NB4 (cell line): Measurements from ENCODE around the gene SLC23A1.
A peak's percentile ranks its signal among the peaks of the same experiment; 100 is the strongest.
"Not testable (repeated sequence)": the region's sequence is repeated elsewhere in the genome, so short reads cannot be mapped to it uniquely, and the experiment has no call there.

ENCODE experiments used
- DNase-seq: peaks from one replicate; pipeline ENCODE4 v3.0.0; 2010; ENCODE audit warnings: low read depth
- H3K4me3 ChIP-seq: one replicate; pipeline ENCODE4 v1.5.1; 2011; ENCODE audit warnings: mild to moderate bottlenecking, low read depth, low read length, moderate library complexity
- CTCF ChIP-seq: IDR thresholded peaks from one replicate; pipeline ENCODE4 v1.5.1; 2012; ENCODE audit warnings: low read depth, low read length
- MYC ChIP-seq: IDR thresholded peaks from 2 replicates; pipeline ENCODE4 v1.6.1; 2011; ENCODE audit warnings: low read depth, low read length
- POLR2A ChIP-seq: IDR thresholded peaks from 2 replicates; pipeline ENCODE4 v1.6.1; 2011; ENCODE audit warnings: mild to moderate bottlenecking; ENCODE audit not compliant: insufficient read length; ENCODE audit errors: extremely low read depth
- TF ChIP-seq, protein P1 (sequence below): IDR thresholded peaks from 2 replicates; pipeline ENCODE4 v1.6.1; 2011; ENCODE audit warnings: low read depth, low read length

Gene SLC23A1

DNA sequence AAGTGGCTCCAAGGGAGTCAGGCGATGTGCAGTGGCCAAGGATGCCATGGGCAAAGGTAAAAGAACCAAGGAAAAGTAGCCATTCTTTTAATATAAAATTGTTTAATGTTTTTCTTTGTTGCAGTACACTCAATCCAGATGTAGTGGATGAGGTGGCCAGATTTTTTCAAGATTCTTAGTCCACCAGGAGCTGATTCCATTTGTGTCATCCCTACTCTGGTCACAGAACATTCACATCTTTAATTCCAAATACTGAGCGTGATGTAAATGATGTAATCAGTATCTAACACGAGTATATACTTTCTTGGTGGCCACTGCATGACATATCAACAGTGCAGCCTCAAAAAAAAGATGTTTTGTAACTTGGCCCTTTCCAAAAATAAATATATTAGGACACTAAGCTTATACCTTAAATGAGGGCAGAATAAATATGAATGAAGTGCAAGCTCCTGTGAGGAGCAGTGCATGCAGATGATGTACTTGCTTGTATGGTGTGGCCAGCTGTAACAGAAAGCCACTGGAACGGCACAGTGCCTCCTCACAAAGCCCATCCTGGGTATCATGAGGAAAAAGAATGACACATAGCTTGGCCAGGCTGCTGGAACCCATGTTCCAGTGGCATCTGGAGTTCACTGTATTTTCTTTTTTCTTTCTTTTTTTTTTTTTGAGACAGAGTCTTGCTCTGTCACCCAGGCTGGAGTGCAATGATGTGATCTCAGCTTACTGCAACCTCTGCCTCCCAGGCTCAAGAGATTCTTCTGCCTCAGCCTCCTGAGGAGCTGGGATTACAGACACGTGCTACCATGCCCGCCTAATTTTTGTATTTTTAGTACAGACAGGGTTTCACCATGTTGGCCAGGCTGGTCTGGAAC is 27.3 kb upstream of the SLC23A1 start:
- no peak for DNase-seq
- TF ChIP-seq, protein P1, sequence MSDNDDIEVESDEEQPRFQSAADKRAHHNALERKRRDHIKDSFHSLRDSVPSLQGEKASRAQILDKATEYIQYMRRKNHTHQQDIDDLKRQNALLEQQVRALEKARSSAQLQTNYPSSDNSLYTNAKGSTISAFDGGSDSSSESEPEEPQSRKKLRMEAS, result no peak
- H3K4me3 ChIP-seq, result no peak overlapping the region

DNA sequence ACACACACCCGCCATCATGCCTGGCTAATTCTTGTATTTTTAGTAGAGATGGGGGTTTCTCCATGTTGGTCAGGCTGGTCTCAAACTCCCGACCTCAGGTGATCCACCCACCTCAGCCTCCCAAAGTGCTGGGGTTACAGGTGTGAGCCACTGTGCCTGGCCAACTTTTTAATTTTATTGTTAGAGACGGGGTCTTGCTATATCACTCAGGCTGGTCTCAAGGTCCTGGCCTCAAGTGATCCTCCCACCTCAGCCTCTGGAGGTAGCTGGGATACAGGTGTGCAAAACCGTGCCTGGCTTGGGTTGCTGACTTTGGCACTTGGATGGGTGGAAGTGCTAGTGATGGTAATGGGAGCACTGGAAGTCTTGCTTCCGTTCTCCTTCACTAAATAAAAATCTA is 26.0 kb upstream of the SLC23A1 start:
- not testable (repeated sequence) for DNase-seq, H3K4me3 ChIP-seq

GRCh38 chr5:139408191-139408590 is 25.1 kb upstream of the SLC23A1 start:
- no peak overlapping the region for H3K4me3 ChIP-seq
- no peak for DNase-seq
- TF ChIP-seq CTCF, result no peak
- TF ChIP-seq MYC, result no peak
- no peak for TF ChIP-seq POLR2A
- TF ChIP-seq, protein P1, result no peak

GRCh38 chr5:139407517-139407916 is 24.4 kb upstream of the SLC23A1 start:
- H3K4me3 ChIP-seq, result no peak overlapping the region
- no peak for TF ChIP-seq POLR2A
- TF ChIP-seq CTCF, result no peak
- no peak for TF ChIP-seq MYC
- TF ChIP-seq, protein P1, result no peak
- peak; percentile 76 for DNase-seq

GRCh38 chr5:139406963-139407362 is 23.9 kb upstream of the SLC23A1 start:
- TF ChIP-seq POLR2A, result no peak
- no peak for TF ChIP-seq CTCF
- no peak for TF ChIP-seq MYC
- TF ChIP-seq, protein P1, result no peak

GRCh38 chr5:139404484-139404840 is 21.4 kb upstream of the SLC23A1 start:
- peak overlapping the region; percentile 27 for H3K4me3 ChIP-seq
- DNase-seq, result no peak
- no peak for TF ChIP-seq CTCF
- TF ChIP-seq, protein P1, result 0 out of 2 replicates have a peak, but pooled peaks have one; percentile 7
- no peak for TF ChIP-seq MYC
- TF ChIP-seq POLR2A, result no peak

More at GRCh38 chr5:139406963-139407362, 23.9 kb upstream of the SLC23A1 start:
- no peak for DNase-seq
- no peak overlapping the region for H3K4me3 ChIP-seq
